Fibroblast of villous mesenchyme (primary cell): ENCODE measurements around the gene ZFP57. TPM values are rescaled to one million over a fixed set of nuclear protein-coding genes. Genes with fewer than 3 reads are reported as not detected.

Experiments
- DNase-seq: peaks from one replicate; pipeline ENCODE4 v3.0.0-alpha.2; 2010; ENCODE audit warnings: low read depth
- H3K4me3 ChIP-seq: 2 replicates; pipeline ENCODE4 v1.5.1; 2011; ENCODE audit warnings: low read depth, mild to moderate bottlenecking, low read length
- CTCF ChIP-seq: IDR thresholded peaks from 2 replicates; pipeline ENCODE4 v1.5.1; 2012; ENCODE audit warnings: low read depth, mild to moderate bottlenecking, low read length; ENCODE audit not compliant: insufficient read depth
- total RNA-seq: library from RNA; depleted of rRNA; stranded (reverse); fragments of >200 nt; gene quantifications from 2 replicates; pipeline ENCODE4 v1.2.3, GENCODE V29; 2012

ZFP57 gene
- total RNA-seq, 1 donor, result not detected

GRCh38 chr6:29710281-29710941, 29.5 kb upstream of the ZFP57 start:
- DNase-seq, result no peak
- H3K4me3 ChIP-seq, result no peak overlapping the region
- no peak for TF ChIP-seq CTCF

GRCh38 chr6:29709188-29709587, 28.2 kb upstream of the ZFP57 start:
- no peak overlapping the region for H3K4me3 ChIP-seq
- DNase-seq, result no peak
- no peak for TF ChIP-seq CTCF

GRCh38 chr6:29708432-29709179, 27.7 kb upstream of the ZFP57 start:
- no peak overlapping the region for H3K4me3 ChIP-seq
- DNase-seq, result no peak
- TF ChIP-seq CTCF, result no peak

GRCh38 chr6:29705389-29706231, 24.7 kb upstream of the ZFP57 start:
- no peak overlapping the region for H3K4me3 ChIP-seq
- DNase-seq, result peak; percentile 42
- TF ChIP-seq CTCF, result peak; percentile 55

GRCh38 chr6:29702519-29703103, 21.7 kb upstream of the ZFP57 start:
- H3K4me3 ChIP-seq, result no peak overlapping the region
- peak; percentile 22 for DNase-seq
- peak; percentile 73 for TF ChIP-seq CTCF
